ENCODE measurements around the gene CFAP52.
"Not testable (repeated sequence)": the region's sequence is repeated elsewhere in the genome, so short reads cannot be mapped to it uniquely, and the experiment has no call there.

The CFAP52 gene

DNA sequence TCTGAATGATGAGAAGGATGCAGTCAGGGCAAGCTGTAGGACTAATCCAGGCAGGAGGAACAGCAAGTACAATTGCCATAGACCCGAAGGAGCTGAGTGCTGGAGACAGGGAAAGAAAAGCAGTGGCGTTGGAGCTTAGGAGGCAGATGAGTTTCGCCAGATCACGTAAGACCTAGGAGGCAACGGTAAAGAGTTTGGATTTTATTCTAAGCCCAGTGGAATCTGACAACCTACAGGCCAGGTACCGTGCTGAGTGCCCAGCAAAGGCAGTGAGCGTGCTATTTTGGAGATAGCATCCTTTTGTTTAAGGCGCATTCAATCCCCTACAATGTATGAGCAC, 70.1 kb downstream of the CFAP52 start:
- DNase-seq (ENCODE audit: low read depth), result no peak

- DNase-seq (ENCODE audit: low read depth), result no peak
Observed at GRCh38 chr17:9647014-9647413, 70.6 kb downstream of the CFAP52 start.

GRCh38 chr17:9648521-9649110, 72.2 kb downstream of the CFAP52 start:
- DNase-seq (ENCODE audit: low read depth), result no peak

GRCh38 chr17:9658593-9659211, 82.3 kb downstream of the CFAP52 start:
- no peak for DNase-seq (ENCODE audit: low read depth)

DNA sequence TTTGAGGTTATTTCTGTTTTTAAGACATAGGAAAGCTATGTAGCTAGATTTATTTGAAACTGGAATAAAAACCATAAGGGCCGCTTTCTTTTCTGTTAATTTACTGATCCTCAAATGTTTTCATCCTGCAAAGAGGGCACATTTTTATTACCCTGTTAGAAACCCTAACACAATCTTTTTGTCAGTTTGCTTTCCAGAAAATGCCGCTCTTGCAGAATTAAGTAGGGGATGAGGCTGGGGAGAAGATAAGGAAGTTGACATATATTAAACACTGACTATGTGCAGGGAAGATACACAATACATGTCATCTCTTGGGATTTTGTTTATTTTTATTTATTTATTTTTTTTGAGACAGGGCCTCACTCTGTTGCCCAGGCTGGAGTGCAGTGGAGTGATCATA, 84.6 kb downstream of the CFAP52 start:
- DNase-seq (ENCODE audit: low read depth), result no peak

- not testable (repeated sequence) for DNase-seq (ENCODE audit: low read depth)
Observed at GRCh38 chr17:9663511-9663910, 87.1 kb downstream of the CFAP52 start.

DNA sequence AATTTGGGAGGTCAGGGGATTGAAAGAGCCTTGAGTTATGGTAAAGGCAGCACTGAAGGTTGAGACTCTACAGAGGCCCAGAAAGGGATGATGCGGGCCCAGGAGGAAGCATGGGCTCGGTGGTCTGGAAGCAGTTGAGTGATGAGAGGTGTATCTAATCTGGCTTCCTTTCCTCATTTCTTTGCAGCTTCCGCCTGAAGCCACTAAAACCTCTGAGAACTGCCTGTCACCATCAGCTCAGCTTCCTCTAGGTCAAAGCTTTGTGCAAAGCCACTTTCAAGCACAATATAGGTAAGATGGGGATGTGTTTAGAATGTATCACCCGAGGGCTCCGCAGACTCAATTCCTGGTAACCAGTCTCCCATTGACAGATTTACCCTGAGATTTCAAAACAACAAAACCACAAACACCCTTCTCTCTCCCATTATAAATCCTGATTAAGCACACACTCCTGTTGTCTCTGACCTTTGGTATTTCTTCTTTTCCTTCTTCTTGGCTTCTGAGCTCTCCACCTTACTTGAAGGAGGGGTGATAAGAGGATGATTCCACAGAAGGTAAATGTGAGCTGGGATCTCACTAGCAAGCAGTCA, 90.1 kb downstream of the CFAP52 start:
- no peak for DNase-seq (ENCODE audit: low read depth)

DNA sequence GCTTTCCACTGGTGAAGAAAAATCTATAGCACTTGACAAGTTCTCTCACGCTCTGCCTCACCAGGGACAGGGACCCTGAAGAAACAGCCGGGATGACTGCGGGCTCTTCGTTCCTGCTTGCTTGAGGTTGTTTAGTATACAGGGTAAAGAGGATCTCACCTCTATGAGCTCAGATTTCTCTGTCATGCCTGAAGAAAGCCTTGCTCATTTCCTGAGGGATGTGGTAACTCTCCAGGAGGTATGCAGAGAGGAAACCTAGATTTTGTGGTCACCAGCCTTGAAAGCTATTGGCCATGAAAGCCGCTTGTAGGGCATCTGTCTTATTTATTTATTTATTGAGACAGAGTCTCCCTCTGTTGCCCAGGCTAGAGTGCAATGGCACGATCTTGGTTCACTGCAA, 92.1 kb downstream of the CFAP52 start:
- no peak for DNase-seq (ENCODE audit: low read depth)

- no peak for DNase-seq (ENCODE audit: low read depth)
Observed at GRCh38 chr17:9669551-9670008, 93.1 kb downstream of the CFAP52 start.

DNA sequence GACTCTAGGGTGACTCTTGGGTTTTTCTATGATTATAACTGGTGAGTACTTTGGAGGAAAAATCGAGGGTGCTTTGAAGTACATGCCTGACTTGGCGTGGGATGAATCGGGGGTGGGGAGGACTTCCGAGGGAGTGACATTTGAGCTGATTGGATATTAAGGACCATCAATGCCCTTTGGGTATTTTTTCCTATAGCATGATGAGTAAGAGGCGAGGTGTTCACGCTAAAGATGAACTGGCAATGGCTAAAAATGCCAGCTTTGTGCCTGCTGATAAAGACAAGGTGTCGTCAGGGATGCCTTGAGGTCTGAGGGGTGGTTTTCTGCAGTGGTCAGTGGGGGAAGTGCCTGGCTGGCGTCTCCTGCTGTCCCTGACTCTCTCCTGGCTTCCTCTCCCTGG, 94.2 kb downstream of the CFAP52 start:
- DNase-seq (ENCODE audit: low read depth), result no peak

- DNase-seq (ENCODE audit: low read depth), result no peak
Observed at GRCh38 chr17:9671559-9671958, 95.1 kb downstream of the CFAP52 start.

DNA sequence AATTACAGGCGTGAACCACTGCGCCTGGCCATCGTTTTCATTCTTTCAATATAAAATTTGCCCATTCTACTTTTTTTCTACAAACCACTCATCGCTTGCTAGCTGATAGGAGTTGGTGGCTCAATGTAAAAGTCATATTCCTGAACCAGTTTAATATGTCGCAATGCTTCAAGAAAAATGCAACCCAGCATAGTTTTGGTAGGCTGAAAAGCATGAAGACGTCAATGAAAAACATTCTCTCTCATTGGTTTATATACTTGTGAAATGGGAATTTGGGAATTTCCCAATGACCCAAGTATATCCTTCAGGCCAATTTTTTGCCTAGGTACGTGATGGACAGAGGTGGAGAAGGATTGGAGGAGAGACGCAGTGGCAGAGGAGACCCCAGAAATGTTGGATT, 95.8 kb downstream of the CFAP52 start:
- DNase-seq (ENCODE audit: low read depth), result no peak

DNA sequence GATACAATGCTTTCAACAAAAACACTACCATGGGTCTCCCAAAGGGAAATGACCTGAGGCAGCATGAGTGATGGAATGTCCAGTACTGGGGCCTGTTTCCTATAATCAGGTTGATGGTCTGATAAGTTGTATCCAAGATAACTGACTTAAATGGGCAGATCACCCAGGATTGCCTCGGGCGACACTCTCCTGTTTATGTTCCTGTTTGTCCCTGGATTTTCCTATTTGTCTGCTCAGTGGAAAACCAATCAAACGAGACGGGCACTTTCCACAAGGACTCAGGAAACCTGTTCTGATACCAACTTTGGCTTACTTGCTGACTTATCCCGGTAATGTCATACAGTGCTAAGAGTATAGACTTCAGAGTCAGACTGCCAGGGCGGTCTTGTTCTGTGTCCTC, 96.2 kb downstream of the CFAP52 start:
- DNase-seq (ENCODE audit: low read depth), result no peak

DNA sequence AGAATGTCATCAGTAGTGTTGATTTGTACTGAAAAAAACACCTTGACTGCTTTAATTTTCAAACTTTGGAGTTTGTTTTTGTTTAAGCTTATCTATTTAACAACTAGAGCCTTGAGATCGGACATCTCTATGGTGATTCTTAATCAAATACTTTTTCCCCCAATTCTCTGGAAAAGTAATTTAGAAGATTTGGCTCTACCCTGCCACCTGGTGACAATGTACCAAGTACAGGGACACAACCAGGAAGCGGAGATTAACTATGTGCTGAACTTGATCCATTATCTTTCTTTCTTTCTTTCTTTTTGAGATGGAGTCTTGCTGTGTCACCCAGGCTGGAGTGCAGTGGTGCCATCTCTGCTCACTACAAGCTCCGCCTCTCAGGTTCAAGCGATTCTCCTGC, 99.6 kb downstream of the CFAP52 start:
- DNase-seq (ENCODE audit: low read depth), result no peak

- no peak for DNase-seq (ENCODE audit: low read depth)
Observed at GRCh38 chr17:9676820-9677310, 100.4 kb downstream of the CFAP52 start.

DNA sequence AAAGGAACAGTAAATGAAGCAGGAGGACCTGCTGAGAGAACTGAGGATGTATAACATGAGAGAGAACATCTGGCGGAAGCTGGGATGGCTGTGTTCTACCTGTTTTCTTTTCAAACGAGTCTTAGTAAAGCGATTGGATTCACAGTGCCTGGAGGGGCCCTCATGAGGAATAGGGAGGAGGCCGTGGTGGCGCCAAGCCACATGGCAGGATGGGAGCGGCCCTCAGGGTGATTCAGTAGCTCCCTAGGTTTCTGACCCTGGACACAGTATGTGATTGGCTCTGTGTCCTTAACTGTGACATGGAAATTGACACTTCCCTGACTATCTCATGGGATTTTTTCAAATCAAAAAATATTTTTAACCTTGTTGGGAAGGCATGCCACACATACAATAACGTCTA, 101.0 kb downstream of the CFAP52 start:
- DNase-seq (ENCODE audit: low read depth), result no peak

GRCh38 chr17:9677896-9678295, 101.5 kb downstream of the CFAP52 start:
- no peak for DNase-seq (ENCODE audit: low read depth)

DNA sequence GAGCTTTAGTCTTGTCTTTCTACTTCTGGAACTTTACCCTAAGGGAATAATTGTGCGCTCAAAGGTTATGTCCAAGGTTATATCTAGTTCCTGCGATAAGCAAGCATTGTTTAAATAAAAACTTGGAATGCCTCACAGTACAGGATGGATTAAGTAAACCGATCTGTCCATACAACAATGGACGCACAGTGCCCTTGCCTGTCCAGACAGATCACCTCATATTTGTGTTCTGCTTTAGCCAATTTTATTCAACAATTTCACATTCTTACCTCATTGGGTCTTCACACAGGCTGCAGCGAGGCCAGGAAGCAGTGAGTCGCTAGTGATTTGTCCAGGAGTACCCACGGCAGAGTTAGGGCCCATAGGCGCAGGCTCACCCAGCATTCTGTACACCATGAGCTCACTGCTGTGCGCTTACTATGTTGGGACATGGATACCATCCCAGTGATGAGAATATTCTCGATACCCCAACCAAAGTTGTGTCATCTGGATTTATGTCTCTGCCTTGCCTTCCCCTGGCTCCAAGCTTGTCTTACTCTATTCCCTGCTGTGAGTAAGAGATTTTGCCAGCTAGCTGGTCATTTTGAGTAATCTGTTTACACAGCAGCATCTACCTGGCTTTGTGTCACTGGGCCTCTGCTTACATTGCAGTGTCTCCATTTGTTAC, 108.6 kb downstream of the CFAP52 start:
- DNase-seq (ENCODE audit: low read depth), result no peak
